ENCODE measurements around the gene FAM151B. TPM values are rescaled to one million over a fixed set of nuclear protein-coding genes. Genes with fewer than 3 reads are reported as not detected.
"Not testable (repeated sequence)": the region's sequence is repeated elsewhere in the genome, so short reads cannot be mapped to it uniquely, and the experiment has no call there.

FAM151B gene
- polyA plus RNA-seq, 1 donor (not counting 4 experiments of a cell fraction or from before 2014, with no cell fraction given): 1.0 TPM

DNA sequence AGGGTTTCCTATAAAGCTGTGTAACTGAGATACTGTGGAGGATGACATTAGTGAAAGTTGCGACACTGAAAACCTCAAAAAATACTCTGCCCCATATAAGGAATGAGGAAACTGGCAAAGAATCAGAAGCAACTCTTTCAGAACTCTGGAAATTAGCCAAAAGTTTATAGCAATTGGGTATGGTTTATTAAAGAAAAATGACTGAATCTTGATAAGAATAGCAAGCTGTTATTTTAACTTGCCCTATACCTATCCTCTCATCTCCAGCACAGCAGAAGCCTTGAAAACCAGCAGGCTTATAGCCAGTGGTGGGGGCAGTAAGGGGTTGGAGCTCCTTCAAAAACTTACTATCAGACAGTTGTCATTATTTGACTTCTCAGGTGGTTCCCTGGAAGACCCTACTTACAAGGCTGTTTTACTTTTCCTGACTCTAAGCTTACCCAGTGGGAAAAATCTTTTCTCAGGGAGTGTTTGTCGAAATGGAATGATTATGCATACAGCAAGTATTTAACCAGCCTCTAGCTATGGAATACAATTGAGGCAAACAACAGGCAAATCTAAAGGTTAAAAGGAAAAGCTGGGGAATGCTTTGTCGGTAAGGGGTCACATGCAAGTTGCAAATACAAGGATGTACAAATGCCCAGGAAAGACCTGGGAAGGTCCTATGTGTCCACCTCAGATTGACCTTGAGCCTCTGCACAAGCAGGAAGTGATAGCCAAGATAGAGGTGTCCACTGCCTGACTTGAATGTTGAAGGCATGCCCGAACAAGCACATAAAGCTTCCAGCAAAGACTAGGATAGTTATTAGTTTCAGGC is 21.0 kb upstream of the FAM151B start:
- FAIRE-seq (peak; percentile 83), DNase-seq (ENCODE audit: low read depth, low spot score) (no peak)
- no peaks in the 10 kb centered on the region for H3K27me3 ChIP-seq (ENCODE audit: control insufficient read depth, extremely low read depth, insufficient read depth, low read length)
- peak overlapping the region; percentile 26 for H2AFZ ChIP-seq (ENCODE audit: control insufficient read depth, low read length)
- dilution Hi-C loops (cut with MboI; ENCODE audit: extremely low pct_ligation_motif_present, low sequenced_read_pairs): no loop called here
- H3K9ac ChIP-seq (ENCODE audit: control insufficient read depth, extremely low read depth, insufficient read depth, low read length): peak overlapping the region; percentile 22
- peak overlapping the region; percentile 67 for H3K27ac ChIP-seq (ENCODE audit: control insufficient read depth, insufficient read depth, low read length)
- no peaks in the 10 kb centered on the region for H3K9me1 ChIP-seq (ENCODE audit: control insufficient read depth, extremely low read depth, insufficient read depth, low read length)
- H3K9me3 ChIP-seq (ENCODE audit: control insufficient read depth, low read depth, low read length): peaks cover 4% of the 10 kb centered on the region
- H3K79me2 ChIP-seq (ENCODE audit: control insufficient read depth, insufficient read depth, low read length): no peaks in the 10 kb centered on the region
- TF ChIP-seq, protein P1, sequence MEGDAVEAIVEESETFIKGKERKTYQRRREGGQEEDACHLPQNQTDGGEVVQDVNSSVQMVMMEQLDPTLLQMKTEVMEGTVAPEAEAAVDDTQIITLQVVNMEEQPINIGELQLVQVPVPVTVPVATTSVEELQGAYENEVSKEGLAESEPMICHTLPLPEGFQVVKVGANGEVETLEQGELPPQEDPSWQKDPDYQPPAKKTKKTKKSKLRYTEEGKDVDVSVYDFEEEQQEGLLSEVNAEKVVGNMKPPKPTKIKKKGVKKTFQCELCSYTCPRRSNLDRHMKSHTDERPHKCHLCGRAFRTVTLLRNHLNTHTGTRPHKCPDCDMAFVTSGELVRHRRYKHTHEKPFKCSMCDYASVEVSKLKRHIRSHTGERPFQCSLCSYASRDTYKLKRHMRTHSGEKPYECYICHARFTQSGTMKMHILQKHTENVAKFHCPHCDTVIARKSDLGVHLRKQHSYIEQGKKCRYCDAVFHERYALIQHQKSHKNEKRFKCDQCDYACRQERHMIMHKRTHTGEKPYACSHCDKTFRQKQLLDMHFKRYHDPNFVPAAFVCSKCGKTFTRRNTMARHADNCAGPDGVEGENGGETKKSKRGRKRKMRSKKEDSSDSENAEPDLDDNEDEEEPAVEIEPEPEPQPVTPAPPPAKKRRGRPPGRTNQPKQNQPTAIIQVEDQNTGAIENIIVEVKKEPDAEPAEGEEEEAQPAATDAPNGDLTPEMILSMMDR (optimal IDR thresholded peaks at IDR 0.05 in 1 of 3, IDR thresholded peaks at IDR 0.05 in 1 of 3, conservative IDR thresholded peaks at IDR 0.05 in 1 of 3; ENCODE audit: extremely low read depth in 1 of 3, insufficient read depth in 2 of 3, low read length in 3 of 3): no peak
- TF ChIP-seq EZH2 (IDR thresholded peaks at IDR 0.05; ENCODE audit: low read length): no peak
- peaks cover 20% of the 10 kb centered on the region for H3K4me1 ChIP-seq (ENCODE audit: control insufficient read depth, extremely low read depth, insufficient read depth, low read length)
- H3K4me3 ChIP-seq (ENCODE audit: control insufficient read depth in 2 of 3, extremely low read depth in 1 of 3, insufficient read depth in 2 of 3, low read depth in 1 of 3, low read length in 3 of 3): peak overlapping the region in 2 of 3 experiments; percentile 3 to 27
- H3K4me2 ChIP-seq (ENCODE audit: control insufficient read depth, extremely low read depth, insufficient read depth, low read depth, low read length): peak overlapping the region; percentile 83
- H4K20me1 ChIP-seq (ENCODE audit: control insufficient read depth, extremely low read depth, insufficient read depth, low read length): no peaks in the 10 kb centered on the region
- peaks cover 2 to 4% of the 10 kb centered on the region in 2 experiments for H3K36me3 ChIP-seq (ENCODE audit: control insufficient read depth in 2 of 2, extremely low read depth in 1 of 2, insufficient read depth in 2 of 2, low read length in 2 of 2)

DNA sequence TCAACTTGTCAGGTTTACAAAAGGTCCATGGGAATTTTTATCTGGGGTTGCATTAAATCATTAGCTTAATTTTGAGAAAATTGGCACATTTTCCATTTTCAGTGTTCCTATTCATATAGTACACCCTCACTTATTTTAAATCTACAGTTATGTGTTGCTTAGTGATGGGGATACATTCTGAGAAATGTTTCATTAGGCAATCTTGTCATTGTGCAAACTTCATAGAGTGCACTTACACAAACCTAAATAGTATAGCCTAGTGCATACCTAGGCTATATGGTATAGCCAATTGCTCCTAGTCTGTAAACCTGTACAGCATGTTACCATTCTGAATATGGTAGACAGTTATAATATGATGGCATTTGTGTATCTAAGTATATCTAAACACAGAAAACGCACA is 19.8 kb upstream of the FAM151B start:
- DNase-seq (ENCODE audit: low read depth, low spot score) (no peak), FAIRE-seq (no peak)
- no peak overlapping the region for H3K9ac ChIP-seq (ENCODE audit: control insufficient read depth, extremely low read depth, insufficient read depth, low read length)
- no peak overlapping the region for H3K27ac ChIP-seq (ENCODE audit: control insufficient read depth, insufficient read depth, low read length)
- no peaks in the 10 kb centered on the region for H4K20me1 ChIP-seq (ENCODE audit: control insufficient read depth, extremely low read depth, insufficient read depth, low read length)
- TF ChIP-seq EZH2 (IDR thresholded peaks at IDR 0.05; ENCODE audit: low read length): no peak
- TF ChIP-seq, protein P1 (optimal IDR thresholded peaks at IDR 0.05 in 1 of 3, IDR thresholded peaks at IDR 0.05 in 1 of 3, conservative IDR thresholded peaks at IDR 0.05 in 1 of 3; ENCODE audit: extremely low read depth in 1 of 3, insufficient read depth in 2 of 3, low read length in 3 of 3): no peak
- no peaks in the 10 kb centered on the region for H3K9me1 ChIP-seq (ENCODE audit: control insufficient read depth, extremely low read depth, insufficient read depth, low read length)
- H3K36me3 ChIP-seq (ENCODE audit: control insufficient read depth in 2 of 2, extremely low read depth in 1 of 2, insufficient read depth in 2 of 2, low read length in 2 of 2): peaks cover 2 to 4% of the 10 kb centered on the region in 2 experiments
- H2AFZ ChIP-seq (ENCODE audit: control insufficient read depth, low read length): no peak overlapping the region
- no peak overlapping the region for H3K4me2 ChIP-seq (ENCODE audit: control insufficient read depth, extremely low read depth, insufficient read depth, low read depth, low read length)
- H3K4me1 ChIP-seq (ENCODE audit: control insufficient read depth, extremely low read depth, insufficient read depth, low read length): peaks cover 20% of the 10 kb centered on the region
- no peaks in the 10 kb centered on the region for H3K79me2 ChIP-seq (ENCODE audit: control insufficient read depth, insufficient read depth, low read length)
- peaks cover 3% of the 10 kb centered on the region for H3K9me3 ChIP-seq (ENCODE audit: control insufficient read depth, low read depth, low read length)
- H3K27me3 ChIP-seq (ENCODE audit: control insufficient read depth, extremely low read depth, insufficient read depth, low read length): no peaks in the 10 kb centered on the region
- no peak overlapping the region for H3K4me3 ChIP-seq (ENCODE audit: control insufficient read depth in 2 of 3, extremely low read depth in 1 of 3, insufficient read depth in 2 of 3, low read depth in 1 of 3, low read length in 3 of 3)
- dilution Hi-C loops (cut with MboI; ENCODE audit: extremely low pct_ligation_motif_present, low sequenced_read_pairs): no loop called here

DNA sequence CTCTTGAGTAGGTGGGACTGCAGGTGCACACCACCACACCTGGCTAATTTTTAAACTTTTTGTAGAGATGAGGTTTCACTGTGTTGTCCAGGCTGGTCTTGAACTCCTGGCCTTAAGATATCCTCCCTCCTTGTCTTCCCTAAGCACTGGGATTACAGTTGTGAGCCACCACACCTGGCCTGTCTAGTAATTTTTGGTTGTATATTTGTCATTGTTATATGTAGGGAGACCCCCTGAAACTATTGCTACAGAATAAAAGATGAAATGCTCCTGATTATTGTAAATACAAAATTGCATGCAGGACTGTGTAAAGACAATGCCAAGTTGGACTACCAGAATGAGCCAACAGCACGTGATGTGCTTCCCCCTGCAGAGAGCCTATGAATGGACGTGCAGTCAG is 17.3 kb upstream of the FAM151B start:
- H3K4me1 ChIP-seq (ENCODE audit: control insufficient read depth, extremely low read depth, insufficient read depth, low read length): peaks cover 20% of the 10 kb centered on the region
- H3K4me2 ChIP-seq (ENCODE audit: control insufficient read depth, extremely low read depth, insufficient read depth, low read depth, low read length); H3K9me1 ChIP-seq (ENCODE audit: control insufficient read depth, extremely low read depth, insufficient read depth, low read length); H3K79me2 ChIP-seq (ENCODE audit: control insufficient read depth, insufficient read depth, low read length); dilution Hi-C loops (cut with MboI; ENCODE audit: extremely low pct_ligation_motif_present, low sequenced_read_pairs); DNase-seq (ENCODE audit: low read depth, low spot score); H4K20me1 ChIP-seq (ENCODE audit: control insufficient read depth, extremely low read depth, insufficient read depth, low read length); H3K27me3 ChIP-seq (ENCODE audit: control insufficient read depth, extremely low read depth, insufficient read depth, low read length); H3K27ac ChIP-seq (ENCODE audit: control insufficient read depth, insufficient read depth, low read length); H3K9me3 ChIP-seq (ENCODE audit: control insufficient read depth, low read depth, low read length); FAIRE-seq; H3K4me3 ChIP-seq (ENCODE audit: control insufficient read depth in 2 of 3, extremely low read depth in 1 of 3, insufficient read depth in 2 of 3, low read depth in 1 of 3, low read length in 3 of 3); H2AFZ ChIP-seq (ENCODE audit: control insufficient read depth, low read length); H3K9ac ChIP-seq (ENCODE audit: control insufficient read depth, extremely low read depth, insufficient read depth, low read length): not testable (repeated sequence)
- H3K36me3 ChIP-seq (ENCODE audit: control insufficient read depth in 2 of 2, extremely low read depth in 1 of 2, insufficient read depth in 2 of 2, low read length in 2 of 2): peaks cover 2 to 12% of the 10 kb centered on the region in 2 experiments

Measured in keratinocyte (primary cell).